OCI-LY3 (cell line): Measurements from ENCODE around the gene CCDC92.

Experiments used
- H2AFZ ChIP-seq: fragments of 200-600, 300-600 bp; shearing (Covaris generic); 2 replicates; pipeline ENCODE4 v1.6.0; 2014; ENCODE audit warnings: antibody characterized with exemption, low read depth, low read length
- H3K27ac ChIP-seq: fragments of 200-600, 300-600 bp; sonication (generic); 2 replicates; pipeline ENCODE4 v1.5.1; 2014; ENCODE audit warnings: mild to moderate bottlenecking, low read length, moderate library complexity, mixed read lengths
- H3K27me3 ChIP-seq: fragments of 200-600, 300-600 bp; sonication (generic); 2 replicates; pipeline ENCODE4 v1.6.1; 2014; ENCODE audit warnings: low read depth, low read length, mixed read lengths
- H3K36me3 ChIP-seq: fragments of 200-600, 300-600 bp; sonication (generic); replicated peaks from 2 replicates; pipeline ENCODE3; 2014; ENCODE audit warnings: low read depth, low read length, mixed read lengths
- H3K4me1 ChIP-seq: fragments of 300-600, 200-600 bp; sonication (generic); 2 replicates; pipeline ENCODE4 v1.6.1; 2014; ENCODE audit warnings: low read length, mixed read lengths
- H3K4me2 ChIP-seq: fragments of 200-600, 300-600 bp; sonication (generic); 2 replicates; pipeline ENCODE4 v1.6.1; 2014; ENCODE audit warnings: low read length, mixed read lengths
- H3K4me3 ChIP-seq: fragments of 300-600, 200-600 bp; sonication (generic); 2 replicates; pipeline ENCODE4 v1.5.1; 2014; ENCODE audit warnings: antibody characterized with exemption, mild to moderate bottlenecking, low read length, moderate library complexity
- H3K79me2 ChIP-seq: fragments of 300-600, 200-600 bp; shearing (Covaris generic); 2 replicates; pipeline ENCODE4 v1.6.1; 2014; ENCODE audit warnings: mild to moderate bottlenecking, low read length, mixed read lengths
- H3K9ac ChIP-seq: fragments of 300-600, 200-600 bp; shearing (Covaris generic); 2 replicates; pipeline ENCODE4 v1.6.0; 2014; ENCODE audit warnings: mild to moderate bottlenecking, low read length, moderate library complexity
- H3K9me3 ChIP-seq: fragments of 200-600, 300-600 bp; shearing (Covaris generic); 2 replicates; pipeline ENCODE4 v1.6.1; 2014; ENCODE audit warnings: low read length, mixed read lengths; ENCODE audit not compliant: insufficient read depth
- H4K20me1 ChIP-seq: fragments of 200-600, 300-600 bp; sonication (generic); 2 replicates; pipeline ENCODE4 v1.6.1; 2016; ENCODE audit warnings: low read length, mixed read lengths; ENCODE audit not compliant: insufficient read depth
- EZH2phosphoT487 ChIP-seq: fragments of 200-600 bp; shearing (Covaris generic); IDR thresholded peaks from 2 replicates; pipeline ENCODE4 v1.6.1; 2018; ENCODE audit warnings: antibody characterized with exemption, mixed run types, low read depth
- TF ChIP-seq, protein P1 (sequence below): fragments of 200-600, 300-600 bp; sonication (generic); IDR thresholded peaks from 2 replicates; pipeline ENCODE4 v1.5.1; 2014; ENCODE audit warnings: antibody characterized with exemption, low read length, low read depth

The CCDC92 gene

DNA sequence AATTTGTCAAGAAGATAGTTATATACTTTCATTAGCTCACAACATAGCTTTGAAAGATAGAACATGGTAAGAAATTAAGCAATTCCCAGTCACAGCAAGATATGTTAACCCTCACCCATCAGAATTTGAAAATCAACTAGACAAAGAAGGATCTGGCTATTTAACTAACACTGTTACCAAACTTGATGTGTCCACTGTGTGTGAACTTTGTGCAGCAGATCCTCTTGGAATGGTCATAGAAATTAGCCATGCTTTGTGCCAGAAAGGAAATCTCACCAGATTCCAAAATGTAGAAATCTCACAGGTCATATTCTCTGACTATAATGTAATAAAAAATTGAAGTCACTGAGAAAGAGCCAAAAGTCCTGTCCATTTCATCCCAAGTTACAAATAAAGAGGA, 46.5 kb upstream of the CCDC92 start:
- H3K9me3 ChIP-seq = no peaks in the 10 kb centered on the region
- no peaks in the 10 kb centered on the region for H3K79me2 ChIP-seq
- H3K9ac ChIP-seq = no peak overlapping the region
- no peaks in the 10 kb centered on the region for H4K20me1 ChIP-seq
- no peak overlapping the region for H2AFZ ChIP-seq
- no peak overlapping the region for H3K27ac ChIP-seq
- TF ChIP-seq EZH2phosphoT487 = no peak
- TF ChIP-seq, protein P1, sequence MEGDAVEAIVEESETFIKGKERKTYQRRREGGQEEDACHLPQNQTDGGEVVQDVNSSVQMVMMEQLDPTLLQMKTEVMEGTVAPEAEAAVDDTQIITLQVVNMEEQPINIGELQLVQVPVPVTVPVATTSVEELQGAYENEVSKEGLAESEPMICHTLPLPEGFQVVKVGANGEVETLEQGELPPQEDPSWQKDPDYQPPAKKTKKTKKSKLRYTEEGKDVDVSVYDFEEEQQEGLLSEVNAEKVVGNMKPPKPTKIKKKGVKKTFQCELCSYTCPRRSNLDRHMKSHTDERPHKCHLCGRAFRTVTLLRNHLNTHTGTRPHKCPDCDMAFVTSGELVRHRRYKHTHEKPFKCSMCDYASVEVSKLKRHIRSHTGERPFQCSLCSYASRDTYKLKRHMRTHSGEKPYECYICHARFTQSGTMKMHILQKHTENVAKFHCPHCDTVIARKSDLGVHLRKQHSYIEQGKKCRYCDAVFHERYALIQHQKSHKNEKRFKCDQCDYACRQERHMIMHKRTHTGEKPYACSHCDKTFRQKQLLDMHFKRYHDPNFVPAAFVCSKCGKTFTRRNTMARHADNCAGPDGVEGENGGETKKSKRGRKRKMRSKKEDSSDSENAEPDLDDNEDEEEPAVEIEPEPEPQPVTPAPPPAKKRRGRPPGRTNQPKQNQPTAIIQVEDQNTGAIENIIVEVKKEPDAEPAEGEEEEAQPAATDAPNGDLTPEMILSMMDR = no peak
- H3K4me2 ChIP-seq = no peak overlapping the region
- peaks cover 12% of the 10 kb centered on the region for H3K36me3 ChIP-seq
- H3K4me1 ChIP-seq = peaks cover 8% of the 10 kb centered on the region
- no peaks in the 10 kb centered on the region for H3K27me3 ChIP-seq
- H3K4me3 ChIP-seq = no peak overlapping the region

DNA sequence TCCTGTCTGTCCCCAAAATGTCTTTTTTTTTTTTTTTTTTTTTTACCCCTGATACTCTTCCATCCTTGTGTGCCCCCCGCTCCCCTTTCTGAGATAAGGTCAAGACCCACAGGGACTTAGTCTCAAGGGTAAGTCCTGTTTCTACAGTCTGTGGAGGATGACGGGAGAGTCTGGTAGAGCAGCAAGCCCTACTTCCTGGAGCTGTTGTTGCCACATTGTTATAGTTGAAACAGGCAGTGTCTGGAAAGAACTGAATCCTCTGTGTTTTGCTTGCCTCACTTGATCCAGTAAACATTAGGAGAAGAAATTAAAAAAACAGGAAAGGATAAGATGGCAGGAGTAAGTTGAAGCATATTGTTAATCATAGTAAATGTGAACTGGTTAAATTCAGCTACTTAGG, 45.9 kb upstream of the CCDC92 start:
- Histone ChIP-seq H3K4me1 (peaks cover 14% of the 10 kb centered on the region), H3K27me3 (no peaks in the 10 kb centered on the region), H4K20me1 (no peaks in the 10 kb centered on the region), H2AFZ (no peak overlapping the region), H3K27ac (no peak overlapping the region), H3K9ac (no peak overlapping the region), H3K4me2 (no peak overlapping the region), H3K36me3 (peaks cover 16% of the 10 kb centered on the region), H3K9me3 (no peaks in the 10 kb centered on the region), H3K79me2 (no peaks in the 10 kb centered on the region), H3K4me3 (no peak overlapping the region)
- no peak for TF ChIP-seq EZH2phosphoT487
- TF ChIP-seq, protein P1 = no peak

DNA sequence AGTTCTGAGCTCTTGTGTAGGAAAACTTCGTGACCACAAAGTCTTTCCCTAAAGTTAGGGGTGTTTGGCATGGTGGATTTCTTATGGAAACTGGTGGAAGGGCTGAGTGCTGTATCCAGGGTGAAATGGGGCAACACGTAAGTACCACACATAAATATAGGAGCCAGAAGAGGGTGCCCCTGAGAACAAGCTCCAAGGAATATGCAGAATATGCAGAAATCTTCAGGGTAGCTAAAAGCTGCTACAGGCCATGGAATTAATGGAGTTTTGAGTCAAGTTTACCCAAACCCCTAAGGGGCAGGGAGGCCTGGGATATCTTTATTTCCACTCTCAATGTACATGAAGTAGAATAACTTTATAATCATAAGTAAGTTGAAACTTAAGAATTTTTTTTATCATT, 44.4 kb upstream of the CCDC92 start:
- H3K27ac ChIP-seq = no peak overlapping the region
- no peaks in the 10 kb centered on the region for H3K9me3 ChIP-seq
- H3K4me1 ChIP-seq = peaks cover 18% of the 10 kb centered on the region
- no peak overlapping the region for H3K4me2 ChIP-seq
- no peak overlapping the region for H3K4me3 ChIP-seq
- H3K36me3 ChIP-seq = peaks cover 30% of the 10 kb centered on the region
- H3K79me2 ChIP-seq = no peaks in the 10 kb centered on the region
- TF ChIP-seq, protein P1 = no peak
- TF ChIP-seq EZH2phosphoT487 = no peak
- H2AFZ ChIP-seq = no peak overlapping the region
- H4K20me1 ChIP-seq = no peaks in the 10 kb centered on the region
- no peaks in the 10 kb centered on the region for H3K27me3 ChIP-seq
- H3K9ac ChIP-seq = no peak overlapping the region

DNA sequence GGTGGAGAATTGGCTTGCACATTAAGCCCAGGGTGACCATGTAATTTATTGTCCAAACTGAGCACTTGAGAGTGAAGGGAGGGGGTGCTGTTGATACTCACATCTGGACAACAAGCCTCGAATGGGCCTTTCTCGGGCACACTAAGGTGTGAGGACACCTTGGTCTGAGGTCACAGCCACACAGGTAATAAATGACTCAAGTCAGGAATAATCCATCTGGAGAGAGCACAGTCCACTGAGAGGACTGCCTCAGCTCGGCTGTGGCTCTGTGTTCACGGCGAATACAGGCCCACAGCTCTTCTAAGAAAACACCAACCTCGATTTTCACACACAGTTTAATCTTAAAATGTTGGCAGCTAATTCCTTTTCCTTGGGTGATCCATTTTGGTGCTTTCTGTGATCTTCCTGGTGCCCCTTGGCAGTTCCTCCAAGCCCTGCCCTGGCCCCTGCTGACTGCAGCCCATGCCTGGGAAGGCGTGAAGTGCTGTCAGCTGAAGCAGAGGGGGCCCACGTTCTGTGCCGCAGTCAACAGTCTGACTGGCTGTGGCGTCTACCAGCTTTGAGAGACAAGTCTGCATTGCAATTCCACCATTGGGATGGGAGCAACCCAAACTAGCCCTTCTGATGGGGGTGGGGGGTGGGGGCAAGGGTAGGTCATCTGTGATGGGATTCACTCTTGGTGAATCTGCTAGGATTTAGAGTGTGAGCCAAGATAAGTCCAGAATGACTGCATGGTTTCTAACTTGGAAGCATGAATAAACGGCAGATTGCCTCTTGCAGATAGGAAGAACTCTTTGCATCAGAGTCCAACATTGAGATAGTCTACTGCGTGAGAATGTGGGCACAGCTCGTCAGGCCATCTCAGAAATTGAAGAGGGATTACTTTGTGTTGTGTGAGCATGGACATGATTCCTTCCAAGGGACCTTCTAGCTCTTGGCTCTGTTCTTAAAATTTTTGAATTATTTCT, 43.1 kb upstream of the CCDC92 start:
- TF ChIP-seq, protein P1 = no peak
- no peak for TF ChIP-seq EZH2phosphoT487
- no peaks in the 10 kb centered on the region for H3K27me3 ChIP-seq
- H3K9ac ChIP-seq = no peak overlapping the region
- H3K79me2 ChIP-seq = no peaks in the 10 kb centered on the region
- H3K4me1 ChIP-seq = peaks cover 18% of the 10 kb centered on the region
- H3K4me3 ChIP-seq = no peak overlapping the region
- peaks cover 37% of the 10 kb centered on the region for H3K36me3 ChIP-seq
- no peaks in the 10 kb centered on the region for H3K9me3 ChIP-seq
- no peaks in the 10 kb centered on the region for H4K20me1 ChIP-seq
- no peak overlapping the region for H3K4me2 ChIP-seq
- H2AFZ ChIP-seq = no peak overlapping the region
- H3K27ac ChIP-seq = no peak overlapping the region
